H1 (cell line): Measurements from ENCODE around the gene LIF. TPM values are rescaled to one million over a fixed set of nuclear protein-coding genes. Genes with fewer than 3 reads are reported as not detected.

Source experiments
- CTCF ChIA-PET: fragments of 300-600 bp; sonication (Branson Sonifier 250); formaldehyde crosslinking; loops from one replicate; lab custom pipeline; 2021; ENCODE audit not compliant: partially characterized antibody; lab: Charles Lee
- POLR2A ChIA-PET: fragments of 300-600 bp; sonication (Branson Sonifier 250); formaldehyde crosslinking; loops from one replicate; lab custom pipeline; 2021; ENCODE audit warnings: inconsistent platforms; ENCODE audit not compliant: partially characterized antibody; lab: Charles Lee
- DNase-seq, 2 experiments: peaks; one replicate each; pipeline versions ENCODE4 v3.0.0 to v3.0.0-alpha.2; 2010 to 2022; ENCODE audit warnings: low spot score in 2 of 2, low read depth in 1 of 2, mixed read lengths in 1 of 2
- FAIRE-seq: peaks from 2 replicates; lab custom pipeline; 2011; peaks lifted over from hg19 to GRCh38; lab: Jason Lieb, UNC
- H2AFZ ChIP-seq: 2 replicates; pipeline ENCODE4 v1.8.1; 2012; ENCODE audit warnings: low read length, inconsistent platforms
- H2AK5ac ChIP-seq: 2 replicates; pipeline ENCODE4 v1.6.1; 2013; ENCODE audit warnings: low read depth, low read length
- H2BK120ac ChIP-seq: replicated peaks from 2 replicates; pipeline ENCODE3; 2013; ENCODE audit warnings: low read depth, low read length, inconsistent platforms
- H2BK12ac ChIP-seq: 2 replicates; pipeline ENCODE4 v1.6.1; 2013; ENCODE audit warnings: low read depth, low read length
- H2BK15ac ChIP-seq: 2 replicates; pipeline ENCODE4 v1.6.1; 2013; ENCODE audit warnings: low read length
- H2BK20ac ChIP-seq: 2 replicates; pipeline ENCODE4 v1.6.1; 2013; ENCODE audit warnings: low read length
- H2BK5ac ChIP-seq: 2 replicates; pipeline ENCODE4 v1.6.1; 2013; ENCODE audit warnings: low read depth, low read length
- H3K14ac ChIP-seq: 2 replicates; pipeline ENCODE4 v1.6.1; 2013; ENCODE audit warnings: inconsistent platforms; ENCODE audit not compliant: insufficient read length
- H3K18ac ChIP-seq: 2 replicates; pipeline ENCODE4 v1.6.1; 2013; ENCODE audit warnings: low read length; ENCODE audit errors: extremely low read depth
- H3K23ac ChIP-seq: 2 replicates; pipeline ENCODE4 v1.6.1; 2013; ENCODE audit warnings: inconsistent platforms; ENCODE audit not compliant: insufficient read length
- H3K23me2 ChIP-seq: 2 replicates; pipeline ENCODE4 v1.6.1; 2013; ENCODE audit warnings: low read depth, low read length
- H3K27ac ChIP-seq: 2 replicates; pipeline ENCODE4 v1.6.1; 2011; ENCODE audit warnings: low read depth, low read length, inconsistent platforms
- H3K27me3 ChIP-seq, 4 experiments: replicated peaks in 1 of 4; 1 replicate in 1 of 4; 2 replicates in 3 of 4; pipeline versions ENCODE4 v1.6.1 to v1.8.1; 2011 to 2013; ENCODE audit warnings: low read length in 3 of 4, mild to moderate bottlenecking in 3 of 4, inconsistent platforms in 2 of 4, mixed read lengths in 2 of 4, moderate library complexity in 1 of 4; ENCODE audit not compliant: control insufficient read depth in 3 of 4, insufficient read depth in 3 of 4; ENCODE audit errors: extremely low read depth in 1 of 4
- H3K36me3 ChIP-seq, 4 experiments: 2 replicates each; pipeline versions ENCODE4 v1.6.1 to v1.8.1; 2011 to 2013; ENCODE audit warnings: mild to moderate bottlenecking in 4 of 4, low read length in 3 of 4, moderate library complexity in 2 of 4, control low read depth in 1 of 4, inconsistent platforms in 1 of 4; ENCODE audit not compliant: insufficient read depth in 4 of 4, control insufficient read depth in 2 of 4
- H3K4ac ChIP-seq: replicated peaks from 2 replicates; pipeline ENCODE3; 2013; ENCODE audit warnings: low read length, low read depth, mixed read lengths, inconsistent platforms; ENCODE audit not compliant: insufficient read length
- H3K4me1 ChIP-seq, 4 experiments: replicated peaks in 1 of 4; 1 replicate in 1 of 4; 2 replicates in 3 of 4; pipeline versions ENCODE4 v1.6.1 to v1.8.1; 2011 to 2013; ENCODE audit warnings: low read length in 3 of 4, inconsistent platforms in 2 of 4, mixed read lengths in 1 of 4; ENCODE audit not compliant: insufficient read depth in 4 of 4, control insufficient read depth in 3 of 4
- H3K4me2 ChIP-seq, 2 experiments: 2 replicates each; pipeline versions ENCODE4 v1.6.1 to v1.8.1; 2011 to 2013; ENCODE audit warnings: low read depth in 2 of 2, low read length in 2 of 2, control low read depth in 1 of 2, inconsistent platforms in 1 of 2, mild to moderate bottlenecking in 1 of 2; ENCODE audit not compliant: insufficient read depth in 1 of 2
- H3K4me3 ChIP-seq, 4 experiments: fragments of 200-600, 300-600 bp in 1 of 4; sonication (generic), shearing (Covaris generic), sonication (Bioruptor Twin) in 1 of 4; 2 replicates each; pipeline versions ENCODE4 v1.5.1 to v1.8.1; 2011 to 2016; ENCODE audit warnings: low read length in 4 of 4, low read depth in 3 of 4, control low read depth in 2 of 4, inconsistent platforms in 2 of 4, mild to moderate bottlenecking in 2 of 4, mixed read lengths in 1 of 4, moderate library complexity in 1 of 4; ENCODE audit not compliant: insufficient read depth in 2 of 4; ENCODE audit errors: extremely low read depth in 1 of 4
- H3K56ac ChIP-seq: replicated peaks from 2 replicates; pipeline ENCODE3; 2013; ENCODE audit warnings: low read depth, mild to moderate bottlenecking, mixed read lengths, low read length, inconsistent platforms; ENCODE audit not compliant: insufficient read length
- H3K79me1 ChIP-seq: 2 replicates; pipeline ENCODE4 v1.6.1; 2013; ENCODE audit warnings: low read depth, low read length, control low read depth
- H3K79me2 ChIP-seq, 2 experiments: 2 replicates each; pipeline versions ENCODE4 v1.6.1 to v1.8.1; 2012 to 2013; ENCODE audit warnings: low read length in 2 of 2, mild to moderate bottlenecking in 2 of 2, inconsistent platforms in 1 of 2; ENCODE audit not compliant: insufficient read depth in 2 of 2, control insufficient read depth in 1 of 2
- H3K9ac ChIP-seq, 4 experiments: replicated peaks in 1 of 4; 1 replicate in 1 of 4; 2 replicates in 3 of 4; pipeline versions ENCODE4 v1.6.1 to v1.8.1; 2011 to 2013; ENCODE audit warnings: low read depth in 3 of 4, low read length in 3 of 4, control low read depth in 2 of 4, mild to moderate bottlenecking in 2 of 4, moderate library complexity in 2 of 4, inconsistent platforms in 1 of 4; ENCODE audit errors: extremely low read depth in 1 of 4
- H3K9me3 ChIP-seq, 2 experiments: 2 replicates each; pipeline versions ENCODE4 v1.6.1 to v1.8.1; 2012 to 2013; ENCODE audit warnings: mild to moderate bottlenecking in 2 of 2, moderate library complexity in 2 of 2, control low read depth in 1 of 2, inconsistent platforms in 1 of 2, low read depth in 1 of 2, low read length in 1 of 2, mixed read lengths in 1 of 2; ENCODE audit not compliant: insufficient read depth in 2 of 2
- H4K20me1 ChIP-seq, 2 experiments: replicated peaks in 1 of 2; 2 replicates each; pipeline versions ENCODE3 to v1.8.1; 2011 to 2013; ENCODE audit warnings: inconsistent platforms in 2 of 2, low read length in 2 of 2, mild to moderate bottlenecking in 1 of 2; ENCODE audit not compliant: insufficient read depth in 2 of 2, control insufficient read depth in 1 of 2
- H4K5ac ChIP-seq: 2 replicates; pipeline ENCODE4 v1.6.1; 2013; ENCODE audit warnings: low read length, low read depth, mixed read lengths, inconsistent platforms; ENCODE audit not compliant: insufficient read length
- H4K8ac ChIP-seq: 2 replicates; pipeline ENCODE4 v1.8.0; 2013; ENCODE audit warnings: mild to moderate bottlenecking, moderate library complexity, low read length, inconsistent platforms; ENCODE audit not compliant: insufficient read depth; ENCODE audit errors: extremely low read depth
- H4K91ac ChIP-seq: replicated peaks from 2 replicates; pipeline ENCODE3; 2013; ENCODE audit warnings: low read length, mixed read lengths, inconsistent platforms; ENCODE audit not compliant: insufficient read length
- BRCA1 ChIP-seq: IDR thresholded peaks from 2 replicates; pipeline ENCODE4 v1.6.1; 2012; ENCODE audit warnings: low read depth, low read length, improper control_type of control experiment
- JUND ChIP-seq: IDR thresholded peaks from 2 replicates; pipeline ENCODE4 v1.6.1; 2011; ENCODE audit warnings: mild to moderate bottlenecking, improper control_type of control experiment, low read length
- MAFK ChIP-seq: IDR thresholded peaks from 2 replicates; pipeline ENCODE4 v1.6.1; 2012; ENCODE audit warnings: low read depth, mild to moderate bottlenecking, improper control_type of control experiment, low read length
- NANOG ChIP-seq: IDR thresholded peaks from 2 replicates; pipeline ENCODE4 v1.6.1; 2011; ENCODE audit warnings: low read length, low read depth, mild to moderate bottlenecking, inconsistent platforms; ENCODE audit not compliant: insufficient read depth, poor library complexity, severe bottlenecking
- RNF2 ChIP-seq: fragments of 200-900, 300-1000 bp; sonication (generic); IDR thresholded peaks from 2 replicates; pipeline ENCODE4 v1.7.1; 2016; ENCODE audit warnings: borderline replicate concordance, low read depth, mild to moderate bottlenecking, antibody characterized with exemption, low read length; ENCODE audit not compliant: poor library complexity, severe bottlenecking; ENCODE audit errors: missing control alignments
- SAP30 ChIP-seq: fragments of 300-600 bp; sonication (generic); IDR thresholded peaks from 2 replicates; pipeline ENCODE4 v1.7.1; 2012; ENCODE audit warnings: low read length, moderate library complexity, mild to moderate bottlenecking, inconsistent platforms; ENCODE audit not compliant: insufficient read depth, insufficient replicate concordance
- SIN3A ChIP-seq, 2 experiments: IDR thresholded peaks in 1 of 2; conservative IDR thresholded peaks in 1 of 2; 2 replicates each; pipeline ENCODE4 v1.6.1; 2011 to 2012; ENCODE audit warnings: low read length in 2 of 2, improper control_type of control experiment in 1 of 2, low read depth in 1 of 2, mild to moderate bottlenecking in 1 of 2
- SP2 ChIP-seq: IDR thresholded peaks from 2 replicates; pipeline ENCODE4 v1.6.1; 2012; ENCODE audit warnings: mild to moderate bottlenecking, low read length, inconsistent platforms
- SP4 ChIP-seq: IDR thresholded peaks from 2 replicates; pipeline ENCODE4 v1.6.1; 2012; ENCODE audit warnings: low read length, inconsistent platforms
- USF2 ChIP-seq: IDR thresholded peaks from 2 replicates; pipeline ENCODE4 v1.6.1; 2011; ENCODE audit warnings: low read length, improper control_type of control experiment
- ZNF274 ChIP-seq: IDR thresholded peaks from 2 replicates; pipeline ENCODE4 v1.7.0; 2012; ENCODE audit warnings: low read length, borderline replicate concordance; ENCODE audit errors: extremely low read depth
- WGBS, 2 experiments: shearing (Covaris generic) in 1 of 2; methylation state at CpG; one replicate each; pipeline versions ENCODE4 v1.1.6 to v1.1.7; 2013 to 2015; ENCODE audit warnings: low lambda C conversion rate in 2 of 2, mixed read lengths in 2 of 2, inconsistent platforms in 1 of 2, low coverage in 1 of 2, missing lambda C conversion rate in 1 of 2; ENCODE audit not compliant: insufficient replicate concordance in 2 of 2, insufficient coverage in 1 of 2, insufficient read length in 1 of 2; ENCODE audit errors: extremely low coverage in 1 of 2, missing lambda C conversion rate in 1 of 2; 5-methylcytosine and 5-hydroxymethylcytosine counted together
- polyA plus RNA-seq, 7 experiments: library from polyadenylated mRNA; depleted of rRNA in 3 of 7; stranded (reverse) in 5 of 7; unstranded in 2 of 7; fragments of >200 nt in 5 of 7; fragments of 200-250 nt in 2 of 7; gene quantifications; 1 replicate in 5 of 7; 2 replicates in 1 of 7; 4 replicates in 1 of 7; pipeline versions ENCODE4 v1.2.1 to v1.2.3, GENCODE V29; 2011 to 2013; ENCODE audit warnings: missing spikeins in 2 of 7, mixed read lengths in 2 of 7
- total RNA-seq: library from RNA; stranded (reverse); fragmentation: NEBNext Ultra II Directional; extraction: Animal tissue kit (Norgen Biotek cat#: 25700); gene quantifications from 2 replicates; pipeline ENCODE4 v1.2.1, GENCODE V29; 2021

The LIF gene
- total and polyA plus RNA-seq, 2 of the 8 experiments (the other 6 are each of a cell fraction or from before 2014, with no cell fraction given), result 3.3 to 3.5 TPM

GRCh38 chr22:30261134-30261533, 14.6 kb upstream of the LIF start:
- Histone ChIP-seq H3K56ac (no peak overlapping the region), H4K91ac (peak overlapping the region; percentile 77), H3K18ac (no peak overlapping the region; the same call in 1 of the 2 replicates), H2AFZ (no peak overlapping the region; the same call in 1 of the 2 replicates), H2BK15ac (no peak overlapping the region), H3K4me1 (peaks cover 3 to 17% (median 9%) of the 10 kb centered on the region in 4 experiments), H4K5ac (no peak overlapping the region), H3K9me3 (no peaks in the 10 kb centered on the region), H3K36me3 (no peaks in the 10 kb centered on the region), H2BK20ac (no peak overlapping the region), H3K4me2 (no peak overlapping the region), H4K20me1 (no peaks in the 10 kb centered on the region), H2AK5ac (no peak overlapping the region), H3K14ac (no peak overlapping the region), H3K4me3 (no peak overlapping the region), H2BK12ac (peak overlapping the region; percentile 22; the same call in 1 of the 2 replicates), H3K23ac (no peak overlapping the region), H3K79me1 (no peaks in the 10 kb centered on the region), H2BK5ac (no peak overlapping the region), H4K8ac (no peak overlapping the region), H3K4ac (peak overlapping the region; percentile 35), H3K79me2 (no peaks in the 10 kb centered on the region), H3K23me2 (no peaks in the 10 kb centered on the region), H3K27ac (no peak overlapping the region), H3K9ac (no peak overlapping the region), H3K27me3 (peaks cover 0 to 2% (median 0%) of the 10 kb centered on the region in 4 experiments; a peak in 2 of 7 replicates), H2BK120ac (no peak overlapping the region)
- TF ChIP-seq JUND (no peak), ZNF274 (no peak), USF2 (no peak), RNF2 (no peak), SAP30 (no peak), SP2 (no peak), NANOG (no peak), MAFK (no peak), SP4 (no peak), BRCA1 (no peak), SIN3A (conservative IDR thresholded peaks at IDR 0.05 in 1 of 2, IDR thresholded peaks at IDR 0.05 in 1 of 2; ENCODE audit: low read depth in 1 of 2, low read length in 2 of 2) (no peak)
- DNase-seq (no peak), FAIRE-seq (no peak)
- WGBS, 2 experiments, result 96% methylated on average over 8 of the region's 8 CpGs; no CpG with 5 or more reads in 1 of the 2 experiments
- POLR2A ChIA-PET, result interaction anchor here (1.4 to 1.6 kb wide), 2 partner anchors 11 to 15 kb away, joined by 3 to 4 read pairs; no protein-coding TSS in a partner anchor
- CTCF ChIA-PET, result interaction anchor here (1.0 to 3.5 kb wide), 8 partner anchors 12 to 154 kb away, joined by 3 to 17 read pairs (median 4); no protein-coding TSS in a partner anchor
